ENCODE results near the gene TMIGD1. TPM values are rescaled to one million over a fixed set of nuclear protein-coding genes. Genes with fewer than 3 reads are reported as not detected.

TMIGD1 gene
- total and polyA plus RNA-seq, 10 of the 15 experiments (the other 5 are each of a cell fraction or from before 2014, with no cell fraction given), result not detected

GRCh38 chr17:30332057-30332542 is 1.8 kb downstream of the TMIGD1 start (continued):
- TF ChIP-seq GATAD2B (conservative IDR thresholded peaks at IDR 0.05; ENCODE audit: low read depth) (no peak), CEBPZ (IDR thresholded peaks at IDR 0.05; ENCODE audit: low read depth, low read length) (no peak), NBN (IDR thresholded peaks at IDR 0.05) (0 out of 2 replicates have a peak, but pooled peaks have one; percentile 56), GABPA (IDR thresholded peaks at IDR 0.05; ENCODE audit: low read depth) (no peak), E2F4 (IDR thresholded peaks at IDR 0.05; ENCODE audit: low read depth, low read length) (no peak), USF1 (IDR thresholded peaks at IDR 0.05; ENCODE audit: borderline replicate concordance, extremely low read length, insufficient read depth, low read depth, low read length) (no peak), SP1 (IDR thresholded peaks at IDR 0.05; ENCODE audit: low read depth, low read length) (no peak), MTA3 (IDR thresholded peaks at IDR 0.05; ENCODE audit: borderline replicate concordance, low read length) (no peak), RB1 (IDR thresholded peaks at IDR 0.05; ENCODE audit: borderline replicate concordance) (no peak), ZNF384 (IDR thresholded peaks at IDR 0.05; ENCODE audit: borderline replicate concordance, low read depth, low read length) (peak; percentile 68; the same call in 1 of the 2 replicates), TARDBP (IDR thresholded peaks at IDR 0.05; ENCODE audit: borderline replicate concordance) (no peak), CREB1 (IDR thresholded peaks at IDR 0.05; ENCODE audit: low read depth) (peak; percentile 47; the same call in 1 of the 2 replicates), KLF5 (IDR thresholded peaks at IDR 0.05; ENCODE audit: partially characterized antibody) (no peak), CEBPB (IDR thresholded peaks at IDR 0.05; ENCODE audit: borderline replicate concordance in 1 of 2, low read depth in 2 of 2, low read length in 2 of 2) (no peak), RUNX3 (IDR thresholded peaks at IDR 0.05; ENCODE audit: low read length) (peak; percentile 88), ZBTB33 (IDR thresholded peaks at IDR 0.05) (no peak), MLLT1 (IDR thresholded peaks at IDR 0.05) (no peak), TCF7 (IDR thresholded peaks at IDR 0.05; ENCODE audit: borderline replicate concordance) (peak; percentile 59), MEF2A (IDR thresholded peaks at IDR 0.05; ENCODE audit: insufficient read depth, low read depth, low read length) (no peak), BHLHE40 (IDR thresholded peaks at IDR 0.05; ENCODE audit: borderline replicate concordance in 1 of 2, low read depth in 2 of 2, low read length in 1 of 2) (no peak), JUNB (IDR thresholded peaks at IDR 0.05) (peak; percentile 45; the same call in 1 of the 2 replicates), MAX (IDR thresholded peaks at IDR 0.05; ENCODE audit: low read depth, low read length) (no peak), ZNF622 (IDR thresholded peaks at IDR 0.05) (no peak)

Data from GM12878 (cell line).